ENCODE measurements around the gene NOXA1.
"Not testable (repeated sequence)": the region's sequence is repeated elsewhere in the genome, so short reads cannot be mapped to it uniquely, and the experiment has no call there.

The NOXA1 gene

DNA sequence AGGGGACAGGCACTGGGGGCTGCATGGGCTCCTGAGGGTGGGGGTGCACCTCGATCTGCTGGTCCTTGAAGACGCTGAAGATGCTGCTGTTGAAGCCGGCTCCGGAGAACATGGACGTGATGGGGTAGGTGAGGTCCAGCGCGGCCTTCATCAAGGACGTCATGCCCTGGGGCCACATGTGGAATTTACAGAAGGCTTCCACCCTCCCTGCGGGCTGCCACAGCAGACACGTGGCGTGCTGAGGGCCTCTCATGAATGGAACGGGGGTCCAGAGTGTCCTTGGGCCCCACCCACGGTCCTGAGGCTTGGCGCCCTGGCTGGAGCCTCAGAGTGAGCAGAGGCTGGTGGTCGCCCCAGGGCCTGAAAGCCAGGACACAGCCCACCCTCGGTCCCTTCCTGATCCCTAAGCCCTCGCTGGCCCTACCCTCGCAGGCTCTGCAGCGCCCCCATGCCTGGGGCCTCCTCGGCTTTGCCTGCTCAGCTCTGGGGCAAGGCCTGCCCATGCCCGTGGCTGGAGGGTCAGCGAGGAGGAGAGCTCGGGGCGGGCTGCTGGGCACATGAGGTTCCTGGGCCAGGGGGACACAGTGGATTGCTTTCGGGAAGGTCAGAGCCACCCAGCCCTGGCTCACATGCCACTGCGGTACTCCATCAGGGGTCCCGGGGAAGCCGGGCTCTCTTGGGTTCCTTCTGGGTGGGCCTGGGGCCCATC, 41.3 kb downstream of the NOXA1 start:
- TF ChIP-seq, protein P1, sequence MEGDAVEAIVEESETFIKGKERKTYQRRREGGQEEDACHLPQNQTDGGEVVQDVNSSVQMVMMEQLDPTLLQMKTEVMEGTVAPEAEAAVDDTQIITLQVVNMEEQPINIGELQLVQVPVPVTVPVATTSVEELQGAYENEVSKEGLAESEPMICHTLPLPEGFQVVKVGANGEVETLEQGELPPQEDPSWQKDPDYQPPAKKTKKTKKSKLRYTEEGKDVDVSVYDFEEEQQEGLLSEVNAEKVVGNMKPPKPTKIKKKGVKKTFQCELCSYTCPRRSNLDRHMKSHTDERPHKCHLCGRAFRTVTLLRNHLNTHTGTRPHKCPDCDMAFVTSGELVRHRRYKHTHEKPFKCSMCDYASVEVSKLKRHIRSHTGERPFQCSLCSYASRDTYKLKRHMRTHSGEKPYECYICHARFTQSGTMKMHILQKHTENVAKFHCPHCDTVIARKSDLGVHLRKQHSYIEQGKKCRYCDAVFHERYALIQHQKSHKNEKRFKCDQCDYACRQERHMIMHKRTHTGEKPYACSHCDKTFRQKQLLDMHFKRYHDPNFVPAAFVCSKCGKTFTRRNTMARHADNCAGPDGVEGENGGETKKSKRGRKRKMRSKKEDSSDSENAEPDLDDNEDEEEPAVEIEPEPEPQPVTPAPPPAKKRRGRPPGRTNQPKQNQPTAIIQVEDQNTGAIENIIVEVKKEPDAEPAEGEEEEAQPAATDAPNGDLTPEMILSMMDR (conservative IDR thresholded peaks at IDR 0.05; ENCODE audit: low read depth, low read length): no peak
- DNase-seq (ENCODE audit: low read depth): no peak
- no peak overlapping the region for H3K4me3 ChIP-seq (ENCODE audit: low read length)

DNA sequence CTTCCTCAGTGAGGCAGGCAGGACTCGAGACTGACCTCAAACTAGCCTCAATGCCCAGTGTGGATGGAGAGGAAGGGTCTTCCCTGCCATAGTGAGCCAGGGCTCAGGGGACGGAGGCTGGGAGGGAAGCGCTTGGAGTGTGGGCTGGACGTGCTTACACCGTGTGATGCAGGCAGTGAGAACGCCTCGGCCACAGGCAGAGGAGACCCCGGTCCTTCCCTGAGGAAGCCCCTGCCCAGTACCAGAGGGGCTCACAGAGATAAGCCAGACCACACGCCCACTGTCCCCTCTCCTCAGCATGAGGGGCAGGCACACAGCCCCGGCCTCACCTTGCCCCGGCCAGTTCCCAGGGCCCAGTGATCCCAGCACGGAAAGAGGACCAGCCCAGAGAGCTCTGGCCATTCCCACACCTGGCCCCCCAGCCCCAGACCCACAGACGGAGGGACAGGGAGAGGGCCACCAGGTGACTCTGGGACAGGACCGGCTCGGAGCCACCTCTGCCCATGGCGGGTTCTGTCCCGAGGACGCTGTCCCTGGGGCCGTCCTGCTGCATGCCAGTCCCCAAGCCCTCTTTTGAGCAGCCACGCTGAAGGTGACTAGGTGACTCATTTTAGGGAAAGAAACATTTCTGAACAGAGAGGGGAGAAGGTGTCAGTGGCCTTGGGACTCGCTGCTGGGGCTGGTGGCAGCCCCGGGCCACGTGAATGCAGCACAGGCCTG, 42.0 kb downstream of the NOXA1 start:
- TF ChIP-seq, protein P1 (conservative IDR thresholded peaks at IDR 0.05; ENCODE audit: low read depth, low read length): no peak
- DNase-seq (ENCODE audit: low read depth): no peak
- no peak overlapping the region for H3K4me3 ChIP-seq (ENCODE audit: low read length)

DNA sequence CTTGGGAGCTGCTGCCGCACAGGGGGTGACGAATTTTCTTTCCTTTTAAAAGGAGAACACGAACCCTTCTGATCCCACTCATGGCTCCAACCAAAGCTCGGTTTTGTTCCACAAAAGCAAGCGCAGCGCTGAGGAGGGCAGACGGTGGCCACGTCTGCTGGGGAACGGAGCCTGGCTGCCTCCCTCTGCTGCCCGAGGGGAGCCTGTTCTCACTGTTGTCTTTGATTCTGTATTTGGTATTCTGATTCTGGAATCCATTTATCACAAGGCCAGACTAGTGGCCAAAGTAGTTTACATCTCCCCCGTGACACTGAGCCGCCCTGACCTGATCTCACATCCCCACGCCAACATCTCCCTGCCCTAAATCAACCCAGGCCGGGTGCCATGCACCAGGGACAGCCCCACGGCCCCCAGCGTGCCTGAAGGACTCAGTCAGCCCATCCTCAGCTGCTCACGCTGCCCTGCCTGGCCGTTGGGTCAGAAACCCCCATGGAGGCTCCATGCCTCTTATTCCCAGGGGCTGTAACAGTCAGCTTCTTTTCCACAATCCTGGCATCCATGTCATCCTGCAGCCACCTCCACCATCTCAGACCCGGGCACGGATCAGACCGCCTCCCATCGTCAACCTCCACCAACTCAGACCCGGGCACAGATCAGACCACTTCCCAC, 42.7 kb downstream of the NOXA1 start:
- DNase-seq (ENCODE audit: low read depth): no peak
- TF ChIP-seq, protein P1 (conservative IDR thresholded peaks at IDR 0.05; ENCODE audit: low read depth, low read length): no peak

DNA sequence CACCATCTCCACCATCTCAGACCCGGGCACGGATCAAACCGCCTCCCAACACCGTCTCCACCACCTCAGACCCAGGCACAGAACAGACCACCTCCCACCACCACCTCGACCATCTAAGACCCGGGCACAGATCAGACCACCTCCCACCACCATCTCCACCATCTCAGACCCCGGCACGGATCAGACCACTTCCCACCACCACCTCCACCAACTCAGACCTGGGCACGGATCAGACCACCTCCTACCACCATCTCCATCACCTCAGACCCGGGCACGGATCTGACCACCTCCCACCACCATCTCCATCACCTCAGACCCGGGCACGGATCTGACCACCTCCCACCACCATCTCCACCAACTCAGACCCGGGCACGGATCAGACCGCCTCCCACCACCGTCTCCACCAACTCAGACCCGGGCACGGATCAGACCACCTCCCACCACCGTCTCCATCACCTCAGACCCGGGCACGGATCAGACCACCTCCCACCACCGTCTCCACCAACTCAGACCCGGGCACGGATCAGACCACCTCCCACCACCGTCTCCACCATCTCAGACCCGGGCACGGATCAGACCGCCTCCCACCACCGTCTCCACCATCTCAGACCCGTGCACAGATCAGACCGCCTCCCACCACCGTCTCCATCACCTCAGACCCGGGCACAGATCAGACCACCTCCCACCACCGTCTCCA, 43.3 kb downstream of the NOXA1 start:
- DNase-seq (ENCODE audit: low read depth); H3K4me3 ChIP-seq (ENCODE audit: low read length): not testable (repeated sequence)

More for the DNA sequence above, 42.7 kb downstream of the NOXA1 start:
- H3K4me3 ChIP-seq (ENCODE audit: low read length): no peak overlapping the region

DNA sequence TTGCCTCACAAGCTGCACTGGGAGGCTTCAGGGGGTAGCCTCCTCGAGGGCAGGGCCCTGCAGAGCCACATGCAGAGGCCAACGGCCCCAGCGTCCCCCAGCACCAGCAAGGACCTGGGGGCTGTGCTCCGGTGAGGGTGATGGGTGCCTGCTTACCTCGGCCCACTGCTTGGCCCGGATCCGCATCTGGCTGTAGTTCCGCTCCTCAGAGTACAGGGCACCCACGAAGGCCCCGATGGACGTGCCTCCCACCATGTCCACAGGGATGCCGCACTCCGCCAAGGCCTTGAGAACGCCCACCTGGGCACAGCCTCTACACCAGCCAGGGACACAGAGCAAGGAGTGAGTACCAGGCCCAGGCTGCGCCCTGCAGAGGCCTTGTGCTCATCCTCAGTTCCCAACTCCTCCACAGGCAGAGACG, 44.0 kb downstream of the NOXA1 start:
- no peak overlapping the region for H3K4me3 ChIP-seq (ENCODE audit: low read length)
- no peak for DNase-seq (ENCODE audit: low read depth)
- TF ChIP-seq, protein P1 (conservative IDR thresholded peaks at IDR 0.05; ENCODE audit: low read depth, low read length): no peak

DNA sequence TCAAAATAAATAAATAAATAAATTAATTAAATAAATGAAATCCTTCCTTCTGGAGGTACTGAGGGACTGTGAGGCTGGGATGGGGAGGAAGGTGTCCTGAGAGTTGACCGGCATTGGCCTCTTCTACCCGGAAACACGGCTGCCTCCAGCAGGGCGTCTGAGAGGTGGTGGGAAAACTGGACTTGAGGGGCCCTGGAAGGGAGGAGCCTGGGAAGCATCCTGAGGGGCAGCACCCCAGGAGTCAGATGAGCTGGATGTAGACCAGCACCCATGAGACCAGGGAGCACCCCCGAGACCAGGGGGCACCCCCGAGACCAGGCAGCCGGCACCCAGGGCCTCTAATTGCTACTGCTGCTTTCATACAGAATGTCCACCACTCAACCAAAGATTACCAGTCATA, 44.7 kb downstream of the NOXA1 start:
- no peak for DNase-seq (ENCODE audit: low read depth)
- TF ChIP-seq, protein P1 (conservative IDR thresholded peaks at IDR 0.05; ENCODE audit: low read depth, low read length): no peak

DNA sequence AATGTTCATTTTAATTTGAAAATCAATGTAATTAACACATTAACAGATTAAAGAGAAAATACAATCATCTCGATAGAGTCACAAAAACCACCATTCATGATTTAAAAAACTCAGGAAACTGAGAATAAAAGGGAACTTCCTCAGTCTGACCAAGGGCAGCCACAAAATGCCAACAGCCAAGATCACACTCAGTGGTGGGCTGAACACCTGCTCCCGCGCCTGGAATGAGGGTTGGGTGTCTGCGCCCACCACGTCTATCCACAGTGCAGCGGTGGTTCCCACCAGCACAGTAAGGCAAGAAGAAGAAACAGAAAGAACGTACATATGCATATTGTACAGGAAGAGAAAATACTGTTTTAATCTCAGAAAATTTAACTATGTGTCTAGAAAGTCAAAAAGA, 47.6 kb downstream of the NOXA1 start:
- no peak for DNase-seq (ENCODE audit: low read depth)
- H3K4me3 ChIP-seq (ENCODE audit: low read length): no peak overlapping the region
- TF ChIP-seq, protein P1 (conservative IDR thresholded peaks at IDR 0.05; ENCODE audit: low read depth, low read length): no peak

More for the DNA sequence above, 44.7 kb downstream of the NOXA1 start:
- no peak overlapping the region for H3K4me3 ChIP-seq (ENCODE audit: low read length)
